ENCODE measurements around the gene WNT9B.
"Not testable (repeated sequence)": the region's sequence is repeated elsewhere in the genome, so short reads cannot be mapped to it uniquely, and the experiment has no call there.

Gene WNT9B

DNA sequence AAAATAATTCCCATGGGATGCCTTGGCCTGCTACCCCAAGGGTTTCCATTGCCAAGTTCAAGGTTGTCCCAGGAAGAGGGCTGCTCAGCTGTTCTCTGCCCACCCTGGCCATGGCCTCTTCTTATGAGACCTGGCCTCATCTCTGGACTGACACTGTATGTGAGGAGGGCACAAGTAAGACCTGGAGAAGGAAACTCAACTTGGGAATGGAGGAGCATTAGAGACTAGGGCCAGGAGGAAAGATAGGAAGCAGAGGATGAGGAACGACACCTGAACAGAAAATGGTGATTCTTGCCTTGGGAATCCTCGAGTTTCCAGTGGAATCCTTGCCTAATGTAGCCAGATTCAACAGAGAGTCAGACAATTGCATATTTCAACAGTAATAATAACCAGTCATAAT lies 47.0 kb downstream of the WNT9B start:
- peaks cover 3% of the 10 kb centered on the region for H3K27me3 ChIP-seq (ENCODE audit: insufficient read depth, low read length)
- H3K4me1 ChIP-seq (ENCODE audit: insufficient read depth, low read length): no peaks in the 10 kb centered on the region
- peaks cover 2% of the 10 kb centered on the region for H3K9me3 ChIP-seq (ENCODE audit: low read length)
- H3K36me3 ChIP-seq (ENCODE audit: insufficient read depth, low read length): no peaks in the 10 kb centered on the region
- no peak overlapping the region for H2AFZ ChIP-seq (ENCODE audit: low read depth, low read length)
- H3K4me3 ChIP-seq (ENCODE audit: low read length): no peak overlapping the region

- peaks cover 2% of the 10 kb centered on the region for H3K9me3 ChIP-seq (ENCODE audit: low read length)
- no peaks in the 10 kb centered on the region for H3K4me1 ChIP-seq (ENCODE audit: insufficient read depth, low read length)
- H3K27me3 ChIP-seq (ENCODE audit: insufficient read depth, low read length): peaks cover 3% of the 10 kb centered on the region
- H2AFZ ChIP-seq (ENCODE audit: low read depth, low read length): no peak overlapping the region
- no peaks in the 10 kb centered on the region for H3K36me3 ChIP-seq (ENCODE audit: insufficient read depth, low read length)
- no peak overlapping the region for H3K4me3 ChIP-seq (ENCODE audit: low read length)
Observed at GRCh38 chr17:46898860-46899259, 47.5 kb downstream of the WNT9B start.

- no peak overlapping the region for H3K4me3 ChIP-seq (ENCODE audit: low read length)
- H3K36me3 ChIP-seq (ENCODE audit: insufficient read depth, low read length): no peaks in the 10 kb centered on the region
- no peaks in the 10 kb centered on the region for H3K4me1 ChIP-seq (ENCODE audit: insufficient read depth, low read length)
- H3K27me3 ChIP-seq (ENCODE audit: insufficient read depth, low read length): peaks cover 3% of the 10 kb centered on the region
- H3K9me3 ChIP-seq (ENCODE audit: low read length): peaks cover 2% of the 10 kb centered on the region
- H2AFZ ChIP-seq (ENCODE audit: low read depth, low read length): no peak overlapping the region
Observed at GRCh38 chr17:46901291-46901690, 49.9 kb downstream of the WNT9B start.

DNA sequence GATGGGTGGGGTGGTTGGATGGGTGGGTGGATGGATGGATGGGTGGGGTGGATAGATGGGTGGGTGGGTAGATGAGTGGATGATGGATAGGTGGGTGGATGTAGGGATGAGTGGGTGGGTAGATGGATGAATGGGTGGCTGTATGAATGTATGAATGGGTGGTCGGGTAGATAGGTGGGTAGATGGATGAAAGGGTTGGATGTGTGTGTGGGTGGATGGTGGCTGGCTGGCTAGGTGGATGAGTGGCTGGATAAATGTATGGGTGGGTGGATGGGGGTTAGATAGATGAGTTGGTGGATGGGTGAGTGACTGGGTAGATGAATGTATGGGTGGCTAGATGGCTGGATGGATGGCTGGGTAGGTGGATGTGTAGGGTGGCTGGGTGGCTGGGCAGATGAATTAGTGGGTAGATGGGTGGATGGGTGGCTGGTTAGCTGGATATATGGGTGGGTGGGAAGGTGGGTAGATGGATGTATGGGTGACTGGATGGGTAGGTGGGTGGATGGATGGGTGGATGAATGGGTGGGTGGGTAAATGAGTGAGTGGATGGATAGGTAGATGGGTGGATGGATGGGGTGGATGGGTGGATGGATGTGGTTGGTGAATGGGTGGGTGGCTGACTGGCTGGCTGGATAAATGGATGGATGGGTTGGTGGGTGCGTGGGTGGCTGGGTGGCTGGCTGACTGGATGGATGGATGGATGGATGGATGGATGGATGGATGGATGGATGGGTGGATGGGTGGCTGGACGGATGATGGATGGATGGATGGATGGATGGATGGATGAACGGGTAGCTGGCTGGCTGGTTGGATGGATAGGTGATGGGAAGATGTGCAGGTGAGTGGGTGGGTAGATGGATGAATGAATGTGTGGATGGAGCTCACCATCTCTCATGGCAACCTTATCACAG lies 52.6 kb downstream of the WNT9B start:
- Histone ChIP-seq H3K27me3 (ENCODE audit: insufficient read depth, low read length) (peaks cover 3% of the 10 kb centered on the region), H2AFZ (ENCODE audit: low read depth, low read length) (no peak overlapping the region), H3K9me3 (ENCODE audit: low read length) (no peaks in the 10 kb centered on the region), H3K4me3 (ENCODE audit: low read length) (no peak overlapping the region), H3K36me3 (ENCODE audit: insufficient read depth, low read length) (no peaks in the 10 kb centered on the region), H3K4me1 (ENCODE audit: insufficient read depth, low read length) (peaks cover 3% of the 10 kb centered on the region)

DNA sequence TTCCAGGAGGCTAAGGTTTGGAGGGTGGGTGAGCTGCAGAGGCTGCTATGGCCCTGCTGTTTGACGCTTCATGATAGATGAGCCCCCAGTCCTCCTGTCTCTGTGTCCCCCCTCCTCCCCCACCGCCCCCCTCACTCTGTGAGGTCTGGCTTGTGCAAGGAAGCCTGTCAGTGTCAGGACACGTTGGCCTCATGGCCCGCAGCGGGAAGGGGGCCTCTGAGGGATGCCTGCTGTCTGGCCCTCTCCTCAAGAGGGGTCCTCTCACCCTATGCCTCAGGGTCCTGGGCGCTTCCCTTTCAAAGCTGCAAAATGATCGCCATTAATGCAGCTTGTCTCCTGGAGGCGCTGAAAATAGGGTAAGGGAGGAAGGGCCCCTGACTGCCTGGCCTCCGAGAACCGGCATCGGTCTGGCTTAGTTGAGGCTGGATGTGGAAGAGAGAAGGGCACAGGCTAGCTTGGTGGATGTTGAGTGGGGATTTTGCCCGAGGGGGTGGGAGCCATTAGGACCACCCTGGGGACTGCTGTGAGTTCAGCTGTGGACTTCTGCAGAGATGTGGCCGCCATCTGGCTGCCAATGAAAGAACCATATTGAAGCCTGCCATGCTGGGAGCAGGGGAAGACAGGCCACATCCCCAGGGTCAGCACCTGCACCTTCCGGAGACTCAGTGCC lies 56.8 kb downstream of the WNT9B start:
- Histone ChIP-seq H3K4me1 (ENCODE audit: insufficient read depth, low read length) (peaks cover 9% of the 10 kb centered on the region), H3K36me3 (ENCODE audit: insufficient read depth, low read length) (no peaks in the 10 kb centered on the region), H2AFZ (ENCODE audit: low read depth, low read length) (no peak overlapping the region), H3K9me3 (ENCODE audit: low read length) (no peaks in the 10 kb centered on the region), H3K4me3 (ENCODE audit: low read length) (no peak overlapping the region), H3K27me3 (ENCODE audit: insufficient read depth, low read length) (no peaks in the 10 kb centered on the region)

- Histone ChIP-seq H3K27me3 (ENCODE audit: insufficient read depth, low read length) (no peaks in the 10 kb centered on the region), H3K36me3 (ENCODE audit: insufficient read depth, low read length) (no peaks in the 10 kb centered on the region)
Observed at GRCh38 chr17:46910179-46910927, 59.0 kb downstream of the WNT9B start.

GRCh38 chr17:46911311-46911710 lies 59.9 kb downstream of the WNT9B start:
- Histone ChIP-seq H3K4me3 (ENCODE audit: low read length) (no peak overlapping the region), H3K36me3 (ENCODE audit: insufficient read depth, low read length) (no peaks in the 10 kb centered on the region), H3K27me3 (ENCODE audit: insufficient read depth, low read length) (no peaks in the 10 kb centered on the region), H2AFZ (ENCODE audit: low read depth, low read length) (no peak overlapping the region), H3K4me1 (ENCODE audit: insufficient read depth, low read length) (peaks cover 9% of the 10 kb centered on the region), H3K9me3 (ENCODE audit: low read length) (no peaks in the 10 kb centered on the region)

More at GRCh38 chr17:46910179-46910927, 59.0 kb downstream of the WNT9B start:
- Histone ChIP-seq H3K4me1 (ENCODE audit: insufficient read depth, low read length) (peaks cover 9% of the 10 kb centered on the region), H3K4me3 (ENCODE audit: low read length) (no peak overlapping the region), H2AFZ (ENCODE audit: low read depth, low read length) (no peak overlapping the region), H3K9me3 (ENCODE audit: low read length) (no peaks in the 10 kb centered on the region)

DNA sequence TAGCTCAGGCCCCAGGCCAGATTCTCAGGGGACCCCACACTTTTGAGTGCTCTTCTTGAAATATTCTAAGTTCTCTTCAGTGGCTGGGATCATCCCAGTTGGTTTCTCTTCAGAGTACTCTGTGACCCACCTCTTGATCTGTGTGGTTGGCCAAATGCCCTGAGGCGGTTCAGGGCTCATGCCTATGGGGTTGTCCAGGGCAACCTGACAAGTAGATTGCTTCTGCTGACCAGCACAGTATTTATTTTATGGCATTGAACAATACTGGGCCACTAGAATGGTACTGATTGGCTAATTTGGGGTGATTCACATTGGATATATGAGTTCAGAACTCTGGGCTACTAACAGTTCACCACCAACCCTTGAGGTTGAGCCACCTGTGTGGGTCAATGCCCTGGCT lies 64.2 kb downstream of the WNT9B start:
- no peaks in the 10 kb centered on the region for H3K9me3 ChIP-seq (ENCODE audit: low read length)
- H3K27me3 ChIP-seq (ENCODE audit: insufficient read depth, low read length): no peaks in the 10 kb centered on the region
- peaks cover 6% of the 10 kb centered on the region for H3K4me1 ChIP-seq (ENCODE audit: insufficient read depth, low read length)
- no peak overlapping the region for H2AFZ ChIP-seq (ENCODE audit: low read depth, low read length)
- no peak overlapping the region for H3K4me3 ChIP-seq (ENCODE audit: low read length)
- no peaks in the 10 kb centered on the region for H3K36me3 ChIP-seq (ENCODE audit: insufficient read depth, low read length)

GRCh38 chr17:46916211-46916610 lies 64.8 kb downstream of the WNT9B start:
- Histone ChIP-seq H3K4me1 (ENCODE audit: insufficient read depth, low read length) (peaks cover 6% of the 10 kb centered on the region), H3K36me3 (ENCODE audit: insufficient read depth, low read length) (no peaks in the 10 kb centered on the region), H3K4me3 (ENCODE audit: low read length) (no peak overlapping the region), H2AFZ (ENCODE audit: low read depth, low read length) (no peak overlapping the region), H3K9me3 (ENCODE audit: low read length) (no peaks in the 10 kb centered on the region), H3K27me3 (ENCODE audit: insufficient read depth, low read length) (no peaks in the 10 kb centered on the region)

DNA sequence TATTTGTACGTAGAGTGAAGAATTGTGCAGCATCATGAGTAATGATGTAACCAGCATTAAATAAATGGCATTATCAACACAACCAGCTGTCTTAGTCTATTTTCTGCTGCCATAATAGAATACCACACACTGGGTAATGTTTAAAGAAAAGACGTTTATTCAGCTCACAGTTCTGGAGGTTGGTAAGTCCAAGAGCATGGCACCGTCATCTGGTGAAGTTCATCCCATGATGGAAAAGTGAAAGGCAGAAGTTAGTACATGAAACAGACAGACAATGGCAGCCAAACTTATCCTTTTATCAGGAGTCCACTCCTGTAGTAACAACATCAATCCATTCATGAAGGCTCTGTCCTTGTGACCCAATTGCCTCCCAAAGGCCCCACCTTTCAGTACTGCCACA lies 65.2 kb downstream of the WNT9B start:
- no peak overlapping the region for H2AFZ ChIP-seq (ENCODE audit: low read depth, low read length)
- no peaks in the 10 kb centered on the region for H3K27me3 ChIP-seq (ENCODE audit: insufficient read depth, low read length)
- H3K4me1 ChIP-seq (ENCODE audit: insufficient read depth, low read length): peaks cover 6% of the 10 kb centered on the region
- no peaks in the 10 kb centered on the region for H3K9me3 ChIP-seq (ENCODE audit: low read length)
- H3K36me3 ChIP-seq (ENCODE audit: insufficient read depth, low read length): no peaks in the 10 kb centered on the region
- no peak overlapping the region for H3K4me3 ChIP-seq (ENCODE audit: low read length)

DNA sequence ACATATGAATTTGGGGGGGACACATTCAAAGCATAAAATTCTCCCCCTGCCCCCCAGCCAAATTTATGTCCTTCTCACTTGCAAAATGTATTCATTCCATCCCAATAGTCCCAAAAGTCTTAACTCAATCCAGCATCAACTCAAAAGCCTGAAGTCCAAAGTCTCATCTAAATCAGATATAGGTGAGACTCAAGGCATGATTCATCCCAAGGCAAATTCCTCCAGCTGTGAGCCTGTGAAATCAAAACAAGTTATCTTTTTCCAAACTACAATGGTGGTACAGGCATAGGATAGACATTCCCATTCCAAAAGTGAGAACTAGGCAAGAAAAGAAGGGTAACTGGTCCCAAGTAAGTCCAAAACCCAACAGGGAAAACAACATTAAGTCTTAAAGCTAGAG lies 65.7 kb downstream of the WNT9B start:
- H3K27me3 ChIP-seq (ENCODE audit: insufficient read depth, low read length): no peaks in the 10 kb centered on the region
- no peaks in the 10 kb centered on the region for H3K9me3 ChIP-seq (ENCODE audit: low read length)
- H3K4me3 ChIP-seq (ENCODE audit: low read length): no peak overlapping the region
- H3K36me3 ChIP-seq (ENCODE audit: insufficient read depth, low read length): no peaks in the 10 kb centered on the region
- peaks cover 4% of the 10 kb centered on the region for H3K4me1 ChIP-seq (ENCODE audit: insufficient read depth, low read length)
- no peak overlapping the region for H2AFZ ChIP-seq (ENCODE audit: low read depth, low read length)

GRCh38 chr17:46917516-46917915 lies 66.1 kb downstream of the WNT9B start:
- H3K36me3 ChIP-seq (ENCODE audit: insufficient read depth, low read length): no peaks in the 10 kb centered on the region
- H3K4me1 ChIP-seq (ENCODE audit: insufficient read depth, low read length): no peaks in the 10 kb centered on the region
- H3K27me3 ChIP-seq (ENCODE audit: insufficient read depth, low read length): no peaks in the 10 kb centered on the region
- H3K4me3 ChIP-seq (ENCODE audit: low read length): no peak overlapping the region
- no peaks in the 10 kb centered on the region for H3K9me3 ChIP-seq (ENCODE audit: low read length)
- H2AFZ ChIP-seq (ENCODE audit: low read depth, low read length): no peak overlapping the region

- not testable (repeated sequence) for H3K27me3 ChIP-seq (ENCODE audit: insufficient read depth, low read length); H3K9me3 ChIP-seq (ENCODE audit: low read length); H2AFZ ChIP-seq (ENCODE audit: low read depth, low read length); H3K36me3 ChIP-seq (ENCODE audit: insufficient read depth, low read length)
- peaks cover 11% of the 10 kb centered on the region for H3K4me1 ChIP-seq (ENCODE audit: insufficient read depth, low read length)
- peak overlapping the region; percentile 94 for H3K4me3 ChIP-seq (ENCODE audit: low read length)
Observed at GRCh38 chr17:46921962-46922361, 70.6 kb downstream of the WNT9B start.

All from neuron (in vitro differentiated cells).